Measurements from ENCODE around the gene RYR2. TPM values are rescaled to one million over a fixed set of nuclear protein-coding genes. Genes with fewer than 3 reads are reported as not detected.

Gene RYR2
- total RNA-seq, 6 donors from 2014 or later = 1.8 to 23.0 (median 3.7) TPM

DNA sequence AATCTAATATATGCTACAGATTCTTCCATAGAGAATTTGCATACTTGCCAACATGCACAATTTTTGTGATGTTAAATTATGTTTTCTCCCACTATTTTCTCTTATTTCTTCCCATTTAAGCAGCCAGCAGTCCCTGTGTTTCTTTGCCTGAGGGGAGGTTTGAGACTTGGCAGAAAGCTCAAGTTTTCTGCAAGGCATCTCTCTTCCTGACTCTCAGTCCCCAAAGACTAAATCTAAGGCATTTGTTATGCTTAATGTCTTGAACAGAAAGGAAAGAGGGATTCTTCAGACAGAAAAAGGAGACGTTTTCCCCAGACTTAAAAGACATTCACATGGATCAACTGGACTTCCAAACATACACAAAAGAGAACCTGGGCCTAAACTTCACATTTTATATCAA, 354.4 kb downstream of the RYR2 start:
- H3K27me3 ChIP-seq = no peaks in the 10 kb centered on the region
- DNase-seq (no peak), ATAC-seq (ENCODE audit: low FRiP score in 2 of 2) (no peak)
- H3K4me1 ChIP-seq = no peaks in the 10 kb centered on the region
- no peak for TF ChIP-seq POLR2AphosphoS5 (IDR thresholded peaks at IDR 0.05)
- TF ChIP-seq, protein P1, sequence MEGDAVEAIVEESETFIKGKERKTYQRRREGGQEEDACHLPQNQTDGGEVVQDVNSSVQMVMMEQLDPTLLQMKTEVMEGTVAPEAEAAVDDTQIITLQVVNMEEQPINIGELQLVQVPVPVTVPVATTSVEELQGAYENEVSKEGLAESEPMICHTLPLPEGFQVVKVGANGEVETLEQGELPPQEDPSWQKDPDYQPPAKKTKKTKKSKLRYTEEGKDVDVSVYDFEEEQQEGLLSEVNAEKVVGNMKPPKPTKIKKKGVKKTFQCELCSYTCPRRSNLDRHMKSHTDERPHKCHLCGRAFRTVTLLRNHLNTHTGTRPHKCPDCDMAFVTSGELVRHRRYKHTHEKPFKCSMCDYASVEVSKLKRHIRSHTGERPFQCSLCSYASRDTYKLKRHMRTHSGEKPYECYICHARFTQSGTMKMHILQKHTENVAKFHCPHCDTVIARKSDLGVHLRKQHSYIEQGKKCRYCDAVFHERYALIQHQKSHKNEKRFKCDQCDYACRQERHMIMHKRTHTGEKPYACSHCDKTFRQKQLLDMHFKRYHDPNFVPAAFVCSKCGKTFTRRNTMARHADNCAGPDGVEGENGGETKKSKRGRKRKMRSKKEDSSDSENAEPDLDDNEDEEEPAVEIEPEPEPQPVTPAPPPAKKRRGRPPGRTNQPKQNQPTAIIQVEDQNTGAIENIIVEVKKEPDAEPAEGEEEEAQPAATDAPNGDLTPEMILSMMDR (IDR thresholded peaks at IDR 0.05) = no peak
- TF ChIP-seq EP300 (IDR thresholded peaks at IDR 0.05) = no peak
- TF ChIP-seq POLR2A (IDR thresholded peaks at IDR 0.05) = no peak
- H3K4me3 ChIP-seq = no peak overlapping the region
- H3K36me3 ChIP-seq = no peaks in the 10 kb centered on the region
- H3K27ac ChIP-seq = no peak overlapping the region
- H3K9me3 ChIP-seq = peaks cover 0 to 4% (median 1%) of the 10 kb centered on the region in 4 donors
- WGBS, 2 donors = 33 to 35% methylated on average over 1 of the region's 1 CpG

DNA sequence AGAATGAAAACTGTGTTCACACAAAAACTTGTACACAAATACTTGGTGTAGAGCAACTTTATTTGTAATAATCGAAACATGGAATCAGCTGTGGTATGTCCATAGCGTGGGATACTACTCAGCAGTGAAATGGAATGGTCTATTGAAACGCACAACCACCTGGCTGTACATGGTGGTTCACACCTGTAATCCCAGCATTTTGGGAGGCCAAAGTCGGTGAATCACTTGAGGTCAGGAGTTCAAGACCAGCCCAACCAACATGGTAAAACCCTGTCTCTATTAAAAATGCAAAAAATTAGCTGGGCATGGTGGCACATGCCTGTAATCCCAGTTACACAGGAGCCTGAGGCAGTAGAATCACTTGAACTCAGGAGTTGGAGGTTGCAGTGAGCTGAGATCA, 356.8 kb downstream of the RYR2 start:
- Histone ChIP-seq H3K4me1 (no peaks in the 10 kb centered on the region), H3K4me3 (no peak overlapping the region), H3K9me3 (peaks cover 0 to 4% (median 1%) of the 10 kb centered on the region in 4 donors), H3K27ac (no peak overlapping the region), H3K36me3 (no peaks in the 10 kb centered on the region), H3K27me3 (no peaks in the 10 kb centered on the region)
- no peak for DNase-seq
- TF ChIP-seq POLR2AphosphoS5 (IDR thresholded peaks at IDR 0.05) = no peak
- TF ChIP-seq EP300 (IDR thresholded peaks at IDR 0.05) = no peak
- TF ChIP-seq, protein P1 (IDR thresholded peaks at IDR 0.05) = no peak
- no peak for TF ChIP-seq POLR2A (IDR thresholded peaks at IDR 0.05)
- ATAC-seq (ENCODE audit: low FRiP score in 2 of 2) = no peak
- WGBS, 2 donors = 85 to 88% methylated on average over 4 of the region's 4 CpGs

DNA sequence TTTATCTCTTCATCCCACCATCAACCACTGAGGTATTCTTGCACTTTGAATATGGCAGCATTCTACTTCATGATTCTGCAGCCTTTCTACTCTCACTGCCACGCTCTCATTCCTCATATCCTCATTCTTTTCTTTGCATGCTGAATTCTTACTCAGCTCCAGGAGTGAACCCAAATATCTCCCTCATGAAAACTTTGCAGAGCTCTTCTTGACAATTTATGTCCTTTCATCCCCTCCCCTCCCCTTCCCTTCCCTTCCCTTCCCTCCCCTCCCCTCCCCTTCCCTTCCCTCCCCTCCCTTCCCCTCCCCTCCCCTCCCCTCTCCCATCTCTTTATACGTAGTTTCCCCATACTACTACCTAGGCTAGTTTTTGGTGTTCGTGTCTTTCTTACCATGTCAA, 363.9 kb downstream of the RYR2 start:
- no peak overlapping the region for H3K27ac ChIP-seq

DNA sequence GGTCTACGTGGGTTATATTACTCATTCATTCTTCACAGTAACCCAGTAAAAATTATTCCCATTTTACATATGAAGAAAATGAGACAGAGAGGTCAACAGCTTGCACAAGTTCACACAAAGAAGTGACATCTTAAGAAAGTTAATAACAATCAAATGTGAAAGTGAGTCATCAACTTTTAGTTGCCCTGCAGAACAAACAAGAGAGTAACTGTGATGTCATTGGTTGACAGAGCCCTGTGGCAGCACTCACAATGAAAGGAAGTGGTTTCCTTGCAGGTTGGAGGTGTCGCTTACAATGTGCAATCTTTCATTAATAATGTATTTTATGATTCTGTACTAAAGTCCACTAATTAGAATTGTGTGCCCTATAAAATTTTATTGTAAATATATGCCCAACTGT, 369.6 kb downstream of the RYR2 start:
- H3K9me3 ChIP-seq = no peaks in the 10 kb centered on the region
- DNase-seq (no peak), ATAC-seq (ENCODE audit: low FRiP score in 2 of 2) (no peak)
- no peak overlapping the region for H3K4me3 ChIP-seq
- TF ChIP-seq EP300 (IDR thresholded peaks at IDR 0.05) = no peak
- TF ChIP-seq POLR2AphosphoS5 (IDR thresholded peaks at IDR 0.05) = no peak
- TF ChIP-seq, protein P1 (IDR thresholded peaks at IDR 0.05) = no peak
- no peak for TF ChIP-seq POLR2A (IDR thresholded peaks at IDR 0.05)
- no peaks in the 10 kb centered on the region for H3K27me3 ChIP-seq
- WGBS, 2 donors = 62 to 72% methylated on average over 2 of the region's 2 CpGs
- no peaks in the 10 kb centered on the region for H3K4me1 ChIP-seq
- no peaks in the 10 kb centered on the region for H3K36me3 ChIP-seq
- no peak overlapping the region for H3K27ac ChIP-seq

More for the DNA sequence above, 363.9 kb downstream of the RYR2 start:
- no peak for DNase-seq
- no peaks in the 10 kb centered on the region for H3K9me3 ChIP-seq
- H3K27me3 ChIP-seq = no peaks in the 10 kb centered on the region
- no peak for ATAC-seq (ENCODE audit: low FRiP score in 2 of 2)
- no peak overlapping the region for H3K4me3 ChIP-seq
- 75 to 79% methylated on average over 3 of the region's 3 CpGs for whole genome bisulfite sequencing, 2 donors
- no peak for TF ChIP-seq EP300 (IDR thresholded peaks at IDR 0.05)
- TF ChIP-seq POLR2AphosphoS5 (IDR thresholded peaks at IDR 0.05) = no peak
- TF ChIP-seq, protein P1 (IDR thresholded peaks at IDR 0.05) = no peak
- no peak for TF ChIP-seq POLR2A (IDR thresholded peaks at IDR 0.05)
- H3K36me3 ChIP-seq = no peaks in the 10 kb centered on the region
- no peaks in the 10 kb centered on the region for H3K4me1 ChIP-seq

DNA sequence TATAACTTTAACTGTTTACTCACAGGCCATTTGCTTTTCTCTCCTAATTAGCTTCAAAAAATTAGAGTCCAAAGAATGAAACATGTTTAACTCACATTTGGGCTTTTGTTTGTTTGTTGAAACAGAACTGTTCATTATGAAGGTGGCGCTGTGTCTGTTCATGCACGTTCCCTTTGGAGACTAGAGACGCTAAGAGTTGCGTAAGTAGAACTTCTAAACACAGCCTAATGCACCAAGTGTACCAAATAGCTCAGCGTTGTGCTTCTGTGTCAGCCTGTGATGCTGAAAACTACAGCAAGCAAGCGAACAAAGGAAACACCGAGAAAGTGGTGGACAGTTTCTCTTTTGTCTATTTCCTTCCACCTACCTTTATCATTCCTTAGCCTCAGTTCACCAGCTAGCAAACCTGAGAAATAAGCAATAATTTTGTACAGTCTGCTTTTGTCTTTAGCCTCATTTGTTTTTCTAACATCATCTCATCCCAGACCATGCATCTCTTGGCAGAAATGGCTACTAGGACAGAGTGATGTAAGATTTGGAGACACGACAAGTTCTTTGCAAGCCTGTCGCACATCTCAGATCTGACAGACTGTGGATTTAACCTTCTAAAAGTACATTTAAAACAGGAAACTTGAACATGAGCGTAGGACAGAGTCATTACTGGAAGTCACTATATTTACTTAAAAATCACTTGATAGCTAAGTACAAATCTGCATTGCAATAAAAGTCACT, 375.1 kb downstream of the RYR2 start:
- Histone ChIP-seq H3K27ac (no peak overlapping the region), H3K36me3 (no peaks in the 10 kb centered on the region), H3K4me3 (no peak overlapping the region), H3K27me3 (no peaks in the 10 kb centered on the region), H3K4me1 (no peaks in the 10 kb centered on the region), H3K9me3 (no peaks in the 10 kb centered on the region)
- no peak for ATAC-seq (ENCODE audit: low FRiP score in 2 of 2)
- DNase-seq = no peak
- WGBS, 2 donors = 75 to 85% methylated on average over 10 of the region's 10 CpGs
- TF ChIP-seq EP300 (IDR thresholded peaks at IDR 0.05) = no peak
- TF ChIP-seq POLR2AphosphoS5 (IDR thresholded peaks at IDR 0.05) = no peak
- TF ChIP-seq POLR2A (IDR thresholded peaks at IDR 0.05) = no peak
- TF ChIP-seq, protein P1 (IDR thresholded peaks at IDR 0.05) = no peak
